Activated CD4-positive, alpha-beta T cell treated with anti-CD3 and anti-CD28 coated beads, Interleukin-2, amount 50 U/mL, for 16 hours (primary cell): Measurements from ENCODE around the gene UBE3C.
A peak's percentile ranks its signal among the peaks of the same experiment; 100 is the strongest.

Experiments
- DNase-seq: peaks from one replicate; pipeline ENCODE4 v3.0.0-alpha.2; 2020

Gene UBE3C

DNA sequence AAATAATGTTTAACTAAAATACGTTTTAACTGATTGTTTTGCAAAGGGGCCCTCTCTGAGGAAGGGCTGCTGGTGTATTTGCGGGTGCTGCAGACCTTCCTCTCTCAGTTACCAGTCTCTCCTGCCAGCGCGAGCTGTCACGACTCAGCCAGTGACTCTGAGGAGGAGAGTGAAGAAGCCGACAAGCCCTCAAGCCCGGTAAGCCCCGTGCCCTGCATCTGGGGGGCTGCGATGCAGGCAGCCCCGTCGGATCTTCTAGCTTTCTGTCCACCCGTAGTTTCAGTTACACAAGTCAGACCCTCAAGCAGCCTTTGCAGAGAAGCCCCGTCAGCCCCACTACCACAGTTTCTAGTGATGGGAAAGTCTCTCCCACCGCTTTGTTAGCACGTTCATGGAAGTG, 45.1 kb downstream of the UBE3C start:
- no peak for DNase-seq

DNA sequence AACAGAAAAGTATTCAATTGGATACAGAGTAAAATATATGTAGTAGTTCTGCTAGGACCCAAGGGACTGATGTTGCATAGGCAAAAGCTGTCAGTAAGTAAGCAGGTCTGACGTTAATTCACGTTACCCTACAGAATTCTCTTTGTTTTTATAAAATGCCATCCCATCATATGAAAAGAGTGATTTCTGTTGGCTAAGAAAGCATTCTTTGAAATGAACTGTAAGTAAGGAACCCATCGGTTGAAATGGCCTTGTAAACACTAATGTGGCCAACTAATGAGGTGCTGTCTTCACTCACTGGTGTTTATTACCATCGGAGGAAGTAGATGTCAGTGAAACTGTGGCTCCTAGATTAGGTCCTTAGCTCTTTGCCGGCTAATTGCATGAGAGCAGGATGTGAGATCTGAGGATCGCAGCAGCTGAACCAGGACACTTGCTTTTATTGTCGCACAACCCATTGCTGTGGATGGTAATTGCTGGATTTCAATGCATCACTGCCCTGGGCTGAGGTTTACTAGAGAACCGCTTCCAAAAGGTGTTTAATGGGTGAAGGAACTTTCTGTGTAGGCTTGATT, 49.5 kb downstream of the UBE3C start:
- DNase-seq = no peak

GRCh38 chr7:157189405-157189804, 50.7 kb downstream of the UBE3C start:
- no peak for DNase-seq

- DNase-seq = no peak
Observed at GRCh38 chr7:157192861-157193260, 54.1 kb downstream of the UBE3C start.

GRCh38 chr7:157193274-157193673, 54.5 kb downstream of the UBE3C start:
- no peak for DNase-seq

DNA sequence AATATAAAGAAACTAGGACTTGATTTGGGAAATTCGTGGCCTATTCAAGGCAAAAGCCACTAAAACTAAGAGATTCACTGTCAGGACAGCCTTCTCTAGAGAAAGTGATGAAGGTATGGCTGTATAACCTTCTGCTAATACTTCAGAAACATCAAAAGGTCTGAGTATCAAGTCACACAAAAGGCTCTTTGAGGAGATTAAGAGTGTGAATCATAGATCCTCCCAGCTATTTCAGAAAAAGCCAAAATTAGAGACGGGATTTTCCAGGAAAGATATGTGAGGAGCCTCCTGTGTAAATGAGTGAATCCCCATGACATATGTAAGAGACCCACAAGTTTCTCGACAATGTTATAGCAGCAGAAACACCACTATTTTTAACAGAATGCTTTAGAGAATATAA, 56.2 kb downstream of the UBE3C start:
- no peak for DNase-seq

DNA sequence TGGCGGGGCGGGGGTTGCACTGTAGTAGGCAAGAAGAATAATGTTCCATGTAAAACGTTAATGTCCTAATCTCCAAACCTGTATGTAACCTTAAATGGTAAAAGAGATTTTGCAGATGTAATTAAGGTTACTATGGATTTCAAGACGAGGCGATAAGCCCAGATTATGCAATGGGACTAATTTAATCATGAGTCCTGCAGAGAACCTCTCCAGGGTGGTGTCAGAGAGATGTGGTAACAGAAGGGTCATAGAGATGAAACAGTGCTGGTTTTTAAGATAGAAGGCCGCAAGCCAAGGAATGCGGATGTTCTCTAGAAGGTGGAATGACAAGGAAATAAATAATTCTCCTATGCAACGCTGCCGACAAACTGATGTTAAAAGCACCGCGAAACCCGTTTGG, 57.1 kb downstream of the UBE3C start:
- no peak for DNase-seq

DNA sequence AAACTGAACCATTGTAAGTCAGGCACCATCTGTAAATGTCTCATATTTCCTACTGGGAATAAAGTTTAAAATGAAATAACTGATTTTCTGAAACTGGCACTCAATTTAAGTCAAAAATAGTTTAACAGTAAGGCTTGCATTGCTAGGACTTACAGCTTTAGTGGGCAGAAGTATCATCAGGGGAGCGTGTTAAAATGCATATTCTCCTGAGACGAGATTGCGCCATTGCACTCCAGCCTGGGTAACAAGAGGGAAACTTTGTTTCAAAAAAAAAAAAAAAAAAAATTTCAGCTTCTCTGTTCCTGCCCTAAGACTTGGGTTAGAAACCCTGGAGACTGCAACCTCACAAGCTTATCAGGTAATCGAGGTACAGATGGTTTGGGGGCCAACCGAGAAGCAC, 65.4 kb downstream of the UBE3C start:
- no peak for DNase-seq

DNA sequence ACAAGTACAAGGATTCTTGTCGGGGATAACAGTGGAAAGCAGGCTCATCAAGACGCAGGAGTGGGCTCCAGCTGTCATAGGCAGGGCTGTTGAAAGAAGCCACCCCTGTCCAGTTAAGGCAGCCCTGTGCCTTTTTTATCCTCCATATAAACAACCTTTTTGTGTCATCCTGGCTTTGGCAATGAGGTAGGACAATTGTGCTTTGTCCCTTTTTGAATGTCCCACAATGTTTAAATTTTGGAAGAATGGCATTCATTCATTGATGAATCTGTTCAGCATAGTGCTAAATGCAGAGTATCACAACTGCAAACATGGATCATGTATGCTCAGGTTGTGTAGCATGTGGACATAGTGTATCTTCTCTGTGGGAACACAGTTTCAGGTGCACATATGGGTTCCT, 66.7 kb downstream of the UBE3C start:
- DNase-seq = no peak

- DNase-seq = no peak
Observed at GRCh38 chr7:157208571-157209413, 70.1 kb downstream of the UBE3C start.

GRCh38 chr7:157210682-157211081, 72.0 kb downstream of the UBE3C start:
- DNase-seq = no peak

GRCh38 chr7:157211690-157212089, 73.0 kb downstream of the UBE3C start:
- DNase-seq = no peak

DNA sequence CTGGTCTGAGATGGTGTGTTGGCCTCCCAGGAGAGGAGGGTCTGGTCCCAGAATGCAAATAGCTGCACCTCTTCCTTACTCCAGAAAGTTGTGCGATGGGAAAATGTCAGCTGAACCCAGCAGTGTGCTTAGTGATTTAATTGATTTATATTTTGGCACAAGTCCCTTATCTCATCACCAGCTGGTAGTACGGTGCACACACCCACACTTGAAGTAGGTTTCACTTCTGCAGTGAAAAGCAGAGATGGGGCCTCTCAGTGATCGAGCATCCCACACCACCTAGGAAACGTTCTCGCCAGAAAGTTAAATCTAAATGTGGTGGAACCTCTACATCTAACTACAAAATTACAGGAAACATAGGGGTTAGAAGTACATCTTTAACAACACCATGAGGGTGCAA, 80.4 kb downstream of the UBE3C start:
- no peak for DNase-seq

- no peak for DNase-seq
Observed at GRCh38 chr7:157220916-157221569, 82.3 kb downstream of the UBE3C start.

GRCh38 chr7:157222687-157223086, 84.0 kb downstream of the UBE3C start:
- no peak for DNase-seq

GRCh38 chr7:157224627-157225026, 85.9 kb downstream of the UBE3C start:
- DNase-seq = no peak

DNA sequence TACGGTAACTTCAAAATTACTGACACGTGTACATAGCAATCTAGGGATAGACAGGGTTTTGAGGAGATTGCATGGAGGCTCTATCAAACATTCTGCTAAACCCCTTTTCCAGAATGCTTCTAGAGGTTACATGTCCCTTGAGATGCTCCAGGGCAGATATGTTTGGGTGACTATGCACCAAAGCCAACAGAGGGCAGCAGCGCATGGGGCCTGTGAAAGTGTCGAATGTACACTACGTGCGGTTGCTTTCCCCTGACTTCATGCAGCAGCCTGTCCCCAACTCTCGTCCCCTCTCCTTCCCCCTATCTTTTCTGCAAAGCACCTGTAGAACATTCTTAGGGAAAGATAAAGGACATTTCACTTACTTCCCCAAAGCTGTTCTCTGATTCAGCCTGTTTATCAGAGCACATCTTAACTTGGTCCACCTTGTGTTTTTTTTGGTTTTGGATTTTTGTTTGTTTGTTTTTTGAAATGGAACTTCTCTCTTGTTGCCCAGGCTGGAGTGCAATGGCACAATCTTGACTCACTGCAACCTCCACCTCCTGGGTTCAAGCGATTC, 90.2 kb downstream of the UBE3C start:
- DNase-seq = peak; percentile 28

GRCh38 chr7:157233677-157234076, 95.0 kb downstream of the UBE3C start:
- no peak for DNase-seq

- no peak for DNase-seq
Observed at GRCh38 chr7:157234271-157234670, 95.5 kb downstream of the UBE3C start.

DNA sequence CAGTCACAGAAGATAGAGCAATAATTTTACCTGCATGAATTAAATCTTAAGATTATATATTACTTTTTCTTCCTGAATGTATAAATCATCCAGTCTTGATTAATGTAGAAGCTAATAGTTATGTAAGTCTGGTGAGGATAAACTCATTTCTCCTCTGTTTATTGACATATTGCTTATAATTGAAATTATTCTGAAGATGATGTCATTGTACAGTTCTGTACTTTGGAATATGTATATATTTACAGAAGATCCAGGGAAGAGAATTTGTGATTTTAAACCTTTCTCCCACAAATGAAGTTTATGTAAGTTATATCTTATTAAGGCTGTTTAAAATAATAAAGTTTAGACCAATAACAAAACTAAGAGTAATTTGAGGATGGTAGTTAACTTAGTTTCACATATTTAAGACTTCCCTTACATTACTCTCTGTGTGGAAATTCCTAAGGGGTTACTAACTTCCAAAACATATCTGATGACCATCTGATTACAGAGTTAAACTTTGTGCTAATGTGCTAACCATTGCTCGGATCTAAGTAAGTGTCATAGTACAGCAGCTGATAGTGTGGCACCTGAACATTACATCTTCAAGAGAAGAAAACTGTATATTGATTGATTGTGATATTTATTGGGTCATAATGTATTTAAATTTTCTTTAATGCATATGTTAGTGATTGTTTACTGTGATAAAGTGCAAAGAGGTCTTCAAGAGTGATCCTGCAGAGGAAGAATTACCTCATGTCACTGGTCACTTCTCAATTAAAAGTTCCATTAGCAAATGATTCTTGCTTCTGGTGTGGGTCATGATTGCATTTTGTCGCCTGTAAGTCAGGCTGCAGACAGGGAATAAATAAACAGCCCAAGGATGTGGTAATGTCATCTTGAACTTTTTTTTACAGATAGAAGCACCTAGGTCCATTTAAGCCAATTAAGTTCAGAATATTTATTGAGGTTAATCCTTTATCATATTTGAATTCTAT, 96.9 kb downstream of the UBE3C start:
- no peak for DNase-seq

- no peak for DNase-seq
Observed at GRCh38 chr7:157238087-157238486, 99.4 kb downstream of the UBE3C start.

- no peak for DNase-seq
Observed at GRCh38 chr7:157239571-157240270, 101.0 kb downstream of the UBE3C start.
